ENCODE measurements around the gene PPP1R27.

GRCh38 chr17:81810476-81810875 is 24.4 kb downstream of the PPP1R27 start:
- TF ChIP-seq POLR2A (IDR thresholded peaks at IDR 0.05) (no peak), CTCF (IDR thresholded peaks at IDR 0.05) (no peak), EP300 (IDR thresholded peaks at IDR 0.05) (no peak)

Data from tibial nerve (tissue), 4 donors.